Activated CD4-positive, alpha-beta T cell treated with anti-CD3 and anti-CD28 coated beads for 24 hours (primary cell): ENCODE measurements around the gene RNF214.
A peak's percentile ranks its signal among the peaks of the same experiment; 100 is the strongest.
"Not testable (repeated sequence)": the region's sequence is repeated elsewhere in the genome, so short reads cannot be mapped to it uniquely, and the experiment has no call there.

ENCODE experiments used
- DNase-seq, 2 donors: peaks; one replicate each; pipeline ENCODE4 v3.0.0-alpha.2; 2020; ENCODE audit warnings: low read depth in 2 of 2

The RNF214 gene

GRCh38 chr11:117232092-117232878 is at the start of gene RNF214:
RNF214 (plus strand) TSS chr11:117232671; CDS start chr11:117234273, 1,602 bp downstream.
- DNase-seq, result peak; percentile 63 to 68

- DNase-seq, result not testable (repeated sequence)
Observed at GRCh38 chr11:117183178-117183577, 49.3 kb upstream of the RNF214 start.

- DNase-seq, result no peak
Observed at GRCh38 chr11:117183724-117184349, 48.6 kb upstream of the RNF214 start.

GRCh38 chr11:117185736-117186430 is 46.6 kb upstream of the RNF214 start:
- DNase-seq, result no peak

- no peak for DNase-seq
Observed at GRCh38 chr11:117186431-117186761, 46.1 kb upstream of the RNF214 start.

GRCh38 chr11:117187007-117187406 is 45.5 kb upstream of the RNF214 start:
- no peak for DNase-seq

- no peak for DNase-seq
Observed at GRCh38 chr11:117187428-117187798, 45.1 kb upstream of the RNF214 start.

GRCh38 chr11:117187799-117188481 is 44.5 kb upstream of the RNF214 start:
- no peak for DNase-seq

- no peak for DNase-seq
Observed at GRCh38 chr11:117188620-117189081, 43.8 kb upstream of the RNF214 start.

GRCh38 chr11:117189191-117189940 is 43.1 kb upstream of the RNF214 start:
- DNase-seq, result no peak

GRCh38 chr11:117189941-117190544 is 42.4 kb upstream of the RNF214 start:
- no peak for DNase-seq

GRCh38 chr11:117191680-117192400 is 40.6 kb upstream of the RNF214 start:
- DNase-seq, result no peak

- no peak for DNase-seq
Observed at GRCh38 chr11:117192401-117192875, 40.0 kb upstream of the RNF214 start.

- DNase-seq, result no peak
Observed at GRCh38 chr11:117193130-117194020, 39.1 kb upstream of the RNF214 start.

GRCh38 chr11:117194267-117194666 is 38.2 kb upstream of the RNF214 start:
- DNase-seq, result no peak

GRCh38 chr11:117195258-117195657 is 37.2 kb upstream of the RNF214 start:
- DNase-seq, result no peak

- DNase-seq, result no peak
Observed at GRCh38 chr11:117195761-117196160, 36.7 kb upstream of the RNF214 start.

- no peak for DNase-seq
Observed at GRCh38 chr11:117197006-117197405, 35.5 kb upstream of the RNF214 start.
